H1 (cell line): ENCODE measurements around the gene CCDC148. TPM values are rescaled to one million over a fixed set of nuclear protein-coding genes. Genes with fewer than 3 reads are reported as not detected.
"Not testable (repeated sequence)": the region's sequence is repeated elsewhere in the genome, so short reads cannot be mapped to it uniquely, and the experiment has no call there.

Source experiments
- CTCF ChIA-PET: fragments of 300-600 bp; sonication (Branson Sonifier 250); formaldehyde crosslinking; loops from one replicate; lab custom pipeline; 2021; ENCODE audit not compliant: partially characterized antibody; lab: Charles Lee
- POLR2A ChIA-PET: fragments of 300-600 bp; sonication (Branson Sonifier 250); formaldehyde crosslinking; loops from one replicate; lab custom pipeline; 2021; ENCODE audit warnings: inconsistent platforms; ENCODE audit not compliant: partially characterized antibody; lab: Charles Lee
- DNase-seq, 2 experiments: peaks; one replicate each; pipeline versions ENCODE4 v3.0.0 to v3.0.0-alpha.2; 2010 to 2022; ENCODE audit warnings: low spot score in 2 of 2, low read depth in 1 of 2, mixed read lengths in 1 of 2
- FAIRE-seq: peaks from 2 replicates; lab custom pipeline; 2011; peaks lifted over from hg19 to GRCh38; lab: Jason Lieb, UNC
- H2AFZ ChIP-seq: 2 replicates; pipeline ENCODE4 v1.8.1; 2012; ENCODE audit warnings: low read length, inconsistent platforms
- H2AK5ac ChIP-seq: 2 replicates; pipeline ENCODE4 v1.6.1; 2013; ENCODE audit warnings: low read depth, low read length
- H2BK120ac ChIP-seq: replicated peaks from 2 replicates; pipeline ENCODE3; 2013; ENCODE audit warnings: low read depth, low read length, inconsistent platforms
- H2BK12ac ChIP-seq: 2 replicates; pipeline ENCODE4 v1.6.1; 2013; ENCODE audit warnings: low read depth, low read length
- H2BK15ac ChIP-seq: 2 replicates; pipeline ENCODE4 v1.6.1; 2013; ENCODE audit warnings: low read length
- H2BK20ac ChIP-seq: 2 replicates; pipeline ENCODE4 v1.6.1; 2013; ENCODE audit warnings: low read length
- H2BK5ac ChIP-seq: 2 replicates; pipeline ENCODE4 v1.6.1; 2013; ENCODE audit warnings: low read depth, low read length
- H3K14ac ChIP-seq: 2 replicates; pipeline ENCODE4 v1.6.1; 2013; ENCODE audit warnings: inconsistent platforms; ENCODE audit not compliant: insufficient read length
- H3K18ac ChIP-seq: 2 replicates; pipeline ENCODE4 v1.6.1; 2013; ENCODE audit warnings: low read length; ENCODE audit errors: extremely low read depth
- H3K23ac ChIP-seq: 2 replicates; pipeline ENCODE4 v1.6.1; 2013; ENCODE audit warnings: inconsistent platforms; ENCODE audit not compliant: insufficient read length
- H3K23me2 ChIP-seq: 2 replicates; pipeline ENCODE4 v1.6.1; 2013; ENCODE audit warnings: low read depth, low read length
- H3K27ac ChIP-seq: 2 replicates; pipeline ENCODE4 v1.6.1; 2011; ENCODE audit warnings: low read depth, low read length, inconsistent platforms
- H3K27me3 ChIP-seq, 4 experiments: replicated peaks in 1 of 4; 1 replicate in 1 of 4; 2 replicates in 3 of 4; pipeline versions ENCODE4 v1.6.1 to v1.8.1; 2011 to 2013; ENCODE audit warnings: low read length in 3 of 4, mild to moderate bottlenecking in 3 of 4, inconsistent platforms in 2 of 4, mixed read lengths in 2 of 4, moderate library complexity in 1 of 4; ENCODE audit not compliant: control insufficient read depth in 3 of 4, insufficient read depth in 3 of 4; ENCODE audit errors: extremely low read depth in 1 of 4
- H3K36me3 ChIP-seq, 4 experiments: 2 replicates each; pipeline versions ENCODE4 v1.6.1 to v1.8.1; 2011 to 2013; ENCODE audit warnings: mild to moderate bottlenecking in 4 of 4, low read length in 3 of 4, moderate library complexity in 2 of 4, control low read depth in 1 of 4, inconsistent platforms in 1 of 4; ENCODE audit not compliant: insufficient read depth in 4 of 4, control insufficient read depth in 2 of 4
- H3K4ac ChIP-seq: replicated peaks from 2 replicates; pipeline ENCODE3; 2013; ENCODE audit warnings: low read length, low read depth, mixed read lengths, inconsistent platforms; ENCODE audit not compliant: insufficient read length
- H3K4me1 ChIP-seq, 4 experiments: replicated peaks in 1 of 4; 1 replicate in 1 of 4; 2 replicates in 3 of 4; pipeline versions ENCODE4 v1.6.1 to v1.8.1; 2011 to 2013; ENCODE audit warnings: low read length in 3 of 4, inconsistent platforms in 2 of 4, mixed read lengths in 1 of 4; ENCODE audit not compliant: insufficient read depth in 4 of 4, control insufficient read depth in 3 of 4
- H3K4me2 ChIP-seq, 2 experiments: 2 replicates each; pipeline versions ENCODE4 v1.6.1 to v1.8.1; 2011 to 2013; ENCODE audit warnings: low read depth in 2 of 2, low read length in 2 of 2, control low read depth in 1 of 2, inconsistent platforms in 1 of 2, mild to moderate bottlenecking in 1 of 2; ENCODE audit not compliant: insufficient read depth in 1 of 2
- H3K4me3 ChIP-seq, 4 experiments: fragments of 200-600, 300-600 bp in 1 of 4; sonication (generic), shearing (Covaris generic), sonication (Bioruptor Twin) in 1 of 4; 2 replicates each; pipeline versions ENCODE4 v1.5.1 to v1.8.1; 2011 to 2016; ENCODE audit warnings: low read length in 4 of 4, low read depth in 3 of 4, control low read depth in 2 of 4, inconsistent platforms in 2 of 4, mild to moderate bottlenecking in 2 of 4, mixed read lengths in 1 of 4, moderate library complexity in 1 of 4; ENCODE audit not compliant: insufficient read depth in 2 of 4; ENCODE audit errors: extremely low read depth in 1 of 4
- H3K56ac ChIP-seq: replicated peaks from 2 replicates; pipeline ENCODE3; 2013; ENCODE audit warnings: low read depth, mild to moderate bottlenecking, mixed read lengths, low read length, inconsistent platforms; ENCODE audit not compliant: insufficient read length
- H3K79me1 ChIP-seq: 2 replicates; pipeline ENCODE4 v1.6.1; 2013; ENCODE audit warnings: low read depth, low read length, control low read depth
- H3K79me2 ChIP-seq, 2 experiments: 2 replicates each; pipeline versions ENCODE4 v1.6.1 to v1.8.1; 2012 to 2013; ENCODE audit warnings: low read length in 2 of 2, mild to moderate bottlenecking in 2 of 2, inconsistent platforms in 1 of 2; ENCODE audit not compliant: insufficient read depth in 2 of 2, control insufficient read depth in 1 of 2
- H3K9ac ChIP-seq, 4 experiments: replicated peaks in 1 of 4; 1 replicate in 1 of 4; 2 replicates in 3 of 4; pipeline versions ENCODE4 v1.6.1 to v1.8.1; 2011 to 2013; ENCODE audit warnings: low read depth in 3 of 4, low read length in 3 of 4, control low read depth in 2 of 4, mild to moderate bottlenecking in 2 of 4, moderate library complexity in 2 of 4, inconsistent platforms in 1 of 4; ENCODE audit errors: extremely low read depth in 1 of 4
- H3K9me3 ChIP-seq, 2 experiments: 2 replicates each; pipeline versions ENCODE4 v1.6.1 to v1.8.1; 2012 to 2013; ENCODE audit warnings: mild to moderate bottlenecking in 2 of 2, moderate library complexity in 2 of 2, control low read depth in 1 of 2, inconsistent platforms in 1 of 2, low read depth in 1 of 2, low read length in 1 of 2, mixed read lengths in 1 of 2; ENCODE audit not compliant: insufficient read depth in 2 of 2
- H4K20me1 ChIP-seq, 2 experiments: replicated peaks in 1 of 2; 2 replicates each; pipeline versions ENCODE3 to v1.8.1; 2011 to 2013; ENCODE audit warnings: inconsistent platforms in 2 of 2, low read length in 2 of 2, mild to moderate bottlenecking in 1 of 2; ENCODE audit not compliant: insufficient read depth in 2 of 2, control insufficient read depth in 1 of 2
- H4K5ac ChIP-seq: 2 replicates; pipeline ENCODE4 v1.6.1; 2013; ENCODE audit warnings: low read length, low read depth, mixed read lengths, inconsistent platforms; ENCODE audit not compliant: insufficient read length
- H4K8ac ChIP-seq: 2 replicates; pipeline ENCODE4 v1.8.0; 2013; ENCODE audit warnings: mild to moderate bottlenecking, moderate library complexity, low read length, inconsistent platforms; ENCODE audit not compliant: insufficient read depth; ENCODE audit errors: extremely low read depth
- H4K91ac ChIP-seq: replicated peaks from 2 replicates; pipeline ENCODE3; 2013; ENCODE audit warnings: low read length, mixed read lengths, inconsistent platforms; ENCODE audit not compliant: insufficient read length
- WGBS, 2 experiments: shearing (Covaris generic) in 1 of 2; methylation state at CpG; one replicate each; pipeline versions ENCODE4 v1.1.6 to v1.1.7; 2013 to 2015; ENCODE audit warnings: low lambda C conversion rate in 2 of 2, mixed read lengths in 2 of 2, inconsistent platforms in 1 of 2, low coverage in 1 of 2, missing lambda C conversion rate in 1 of 2; ENCODE audit not compliant: insufficient replicate concordance in 2 of 2, insufficient coverage in 1 of 2, insufficient read length in 1 of 2; ENCODE audit errors: extremely low coverage in 1 of 2, missing lambda C conversion rate in 1 of 2; 5-methylcytosine and 5-hydroxymethylcytosine counted together
- polyA plus RNA-seq, 7 experiments: library from polyadenylated mRNA; depleted of rRNA in 3 of 7; stranded (reverse) in 5 of 7; unstranded in 2 of 7; fragments of >200 nt in 5 of 7; fragments of 200-250 nt in 2 of 7; gene quantifications; 1 replicate in 5 of 7; 2 replicates in 1 of 7; 4 replicates in 1 of 7; pipeline versions ENCODE4 v1.2.1 to v1.2.3, GENCODE V29; 2011 to 2013; ENCODE audit warnings: missing spikeins in 2 of 7, mixed read lengths in 2 of 7
- total RNA-seq: library from RNA; stranded (reverse); fragmentation: NEBNext Ultra II Directional; extraction: Animal tissue kit (Norgen Biotek cat#: 25700); gene quantifications from 2 replicates; pipeline ENCODE4 v1.2.1, GENCODE V29; 2021

Gene CCDC148
- total and polyA plus RNA-seq, 2 of the 8 experiments (the other 6 are each of a cell fraction or from before 2014, with no cell fraction given) = 0.45 to 1.3 TPM

DNA sequence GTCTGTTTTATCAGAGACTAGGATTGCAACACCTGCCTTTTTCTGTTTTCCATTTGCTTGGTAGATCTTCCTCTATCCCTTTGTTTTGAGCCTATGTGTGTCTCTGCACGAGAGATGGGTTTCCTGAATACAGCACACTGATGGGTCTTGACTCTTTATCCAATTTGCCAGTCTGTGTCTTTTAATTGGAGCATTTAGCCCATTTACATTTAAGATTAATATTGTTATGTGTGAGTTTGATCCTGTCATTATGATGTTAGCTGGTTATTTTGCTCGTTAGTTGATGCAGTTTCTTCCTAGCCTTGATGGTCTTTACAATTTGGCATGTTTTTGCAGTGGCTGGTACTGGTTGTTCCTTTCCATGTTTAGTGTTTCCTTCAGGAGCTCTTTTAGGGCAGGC, 124.8 kb downstream of the CCDC148 start:
- H3K23ac ChIP-seq, H3K27ac ChIP-seq, H3K79me2 ChIP-seq, H3K9me3 ChIP-seq, H3K27me3 ChIP-seq, H2BK15ac ChIP-seq, FAIRE-seq, H3K23me2 ChIP-seq, DNase-seq, POLR2A ChIA-PET, H2BK12ac ChIP-seq, H4K20me1 ChIP-seq, CTCF ChIA-PET, H2AK5ac ChIP-seq, H3K79me1 ChIP-seq, H2BK5ac ChIP-seq, H3K4ac ChIP-seq, H2BK120ac ChIP-seq, H3K56ac ChIP-seq, H4K91ac ChIP-seq, H4K5ac ChIP-seq, H3K36me3 ChIP-seq, H4K8ac ChIP-seq, H3K4me2 ChIP-seq, H3K18ac ChIP-seq, H3K4me1 ChIP-seq, H3K9ac ChIP-seq, H3K14ac ChIP-seq, H3K4me3 ChIP-seq, H2BK20ac ChIP-seq, H2AFZ ChIP-seq: not testable (repeated sequence)
- WGBS, 2 experiments = 94% methylated on average over 1 of the region's 2 CpGs; no CpG with 5 or more reads in 1 of the 2 experiments
